GM12891 (cell line): Measurements from ENCODE around the gene KCNAB2.

Experiments
- PAX5 ChIP-seq: IDR thresholded peaks from 2 replicates; pipeline ENCODE4 v1.6.1; 2011; ENCODE audit warnings: low read length, moderate library complexity, mild to moderate bottlenecking; ENCODE audit not compliant: insufficient read depth, severe bottlenecking
- POLR2A ChIP-seq: IDR thresholded peaks from 2 replicates; pipeline ENCODE4 v1.6.1; 2011; ENCODE audit warnings: low read depth, low read length, control low read depth
- POLR2AphosphoS5 ChIP-seq: IDR thresholded peaks from 2 replicates; pipeline ENCODE4 v1.6.1; 2011; ENCODE audit warnings: low read depth, low read length, control low read depth
- SPI1 ChIP-seq: IDR thresholded peaks from 2 replicates; pipeline ENCODE4 v1.6.1; 2011; ENCODE audit warnings: low read depth, low read length, control low read depth
- TAF1 ChIP-seq: IDR thresholded peaks from 2 replicates; pipeline ENCODE4 v1.6.1; 2011; ENCODE audit warnings: low read depth, low read length, control low read depth

DNA sequence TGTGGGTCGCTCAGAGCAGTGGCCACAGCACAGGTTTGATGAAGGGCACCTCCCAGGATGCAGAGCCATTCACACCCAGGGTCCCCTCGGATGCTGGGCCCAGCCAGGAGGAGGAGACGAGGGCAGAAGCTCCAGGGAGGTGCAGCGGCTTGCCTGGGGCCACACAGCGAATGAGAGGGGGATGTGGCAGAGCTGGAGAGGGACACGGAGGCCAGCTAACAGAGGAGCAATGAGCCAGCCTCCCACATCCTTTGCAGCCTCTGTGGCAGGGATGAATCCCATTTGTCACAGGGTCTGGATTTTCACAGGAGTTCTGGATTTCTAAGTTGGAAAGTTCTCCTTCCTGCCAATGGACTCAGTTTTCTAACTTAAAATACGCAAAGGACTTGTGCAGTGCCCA is 98.5 kb downstream of the KCNAB2 start:
- TF ChIP-seq POLR2A = no peak
- no peak for TF ChIP-seq POLR2AphosphoS5
- TF ChIP-seq TAF1 = no peak
- no peak for TF ChIP-seq PAX5
- TF ChIP-seq SPI1 = no peak
